ENCODE measurements around the gene ARF1. TPM values are rescaled to one million over a fixed set of nuclear protein-coding genes. Genes with fewer than 3 reads are reported as not detected.

Gene ARF1
- 197 and 272 TPM in 2 replicates for total RNA-seq

DNA sequence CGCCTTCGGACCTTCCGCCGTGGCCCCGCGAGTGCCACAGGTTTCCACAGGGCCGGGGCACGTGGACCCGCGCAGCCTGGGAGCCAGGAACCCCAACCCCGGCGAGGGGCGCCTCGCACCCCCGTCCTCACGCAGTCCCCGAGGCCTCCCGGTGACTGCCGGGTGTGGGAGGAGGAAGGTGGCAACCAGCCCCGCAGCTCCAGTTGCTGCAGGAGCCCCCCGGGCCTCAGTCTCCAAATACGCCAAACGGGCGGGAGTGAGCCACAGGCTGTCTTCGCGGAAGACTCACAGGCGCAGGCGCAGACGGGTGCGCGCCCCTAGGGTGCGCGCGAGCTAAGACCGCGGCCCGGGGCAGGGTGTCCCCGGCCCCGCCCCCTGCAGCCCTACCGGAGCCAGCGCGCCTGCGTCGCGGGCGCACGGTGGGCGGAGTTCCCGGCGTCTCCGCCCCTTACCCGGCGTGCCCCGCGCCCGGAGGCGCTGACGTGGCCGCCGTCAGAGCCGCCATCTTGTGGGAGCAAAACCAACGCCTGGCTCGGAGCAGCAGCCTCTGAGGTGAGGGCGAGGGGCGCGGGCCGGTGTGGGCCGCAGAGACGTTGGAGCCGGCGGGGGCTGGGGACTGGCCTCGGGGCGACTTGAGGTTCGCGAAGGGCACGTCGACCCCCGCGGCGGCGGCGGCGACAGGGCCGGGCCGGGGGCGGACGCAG, at the start of gene ARF1:
ARF1 (plus strand) TSS at position 495 of the 704 bp plus-strand sequence. CDS start 14,407 bp downstream, outside the sequence.

GRCh38 chr1:228102791-228103620, 20.5 kb downstream of the ARF1 start, which contains the start of gene C1orf35:
Gene C1orf35 (minus strand): TSS chr1:228103325. CDS start chr1:228103227, 98 bp downstream.

DNA sequence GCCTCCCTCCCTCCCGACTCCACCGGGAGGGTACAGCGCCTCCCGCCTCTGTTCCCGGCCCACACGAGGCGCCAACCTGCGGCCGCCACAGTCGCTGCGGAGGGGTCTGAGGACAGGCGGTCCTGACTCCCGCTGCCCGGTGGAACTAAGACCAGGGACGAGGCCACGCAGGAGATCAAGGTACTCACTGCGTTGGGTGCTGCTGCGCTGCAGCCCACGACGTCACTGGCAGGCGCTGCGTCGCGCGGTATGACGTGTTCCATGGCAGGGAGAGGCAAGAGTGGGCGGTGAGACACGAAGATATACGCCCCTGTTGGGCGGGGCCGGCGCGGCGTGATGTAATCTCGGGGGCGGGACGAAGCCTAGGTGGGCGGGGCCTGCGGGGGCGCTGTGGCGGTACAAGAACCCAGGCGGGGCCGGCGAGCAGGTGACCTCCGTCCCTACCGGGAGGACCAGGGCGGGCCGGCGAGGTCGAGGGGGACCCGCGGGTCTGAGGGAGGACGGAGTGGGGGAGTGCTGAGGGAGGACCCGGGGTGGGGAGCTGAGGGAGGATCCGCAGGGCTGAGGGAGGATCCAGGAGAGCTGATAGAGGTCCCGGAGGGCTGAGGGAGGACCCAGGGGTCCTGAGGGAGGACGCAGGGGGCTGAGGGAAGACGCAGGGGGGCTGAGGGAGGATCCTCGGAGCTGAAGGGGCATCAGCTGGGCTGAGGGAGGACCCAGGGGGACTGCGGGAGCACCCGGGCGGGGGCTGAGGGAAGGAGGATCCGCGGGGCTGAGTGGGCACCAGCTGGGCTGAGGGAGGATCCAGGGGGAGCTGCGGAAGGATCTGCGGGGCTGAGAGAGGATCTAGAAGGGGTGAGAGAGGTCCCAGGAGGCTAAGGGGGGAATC, 26.8 kb downstream of the ARF1 start, which contains the start of gene MRPL55:
MRPL55 (minus strand) TSS at position 227 of the 889 bp plus-strand sequence. CDS start 1,039 bp downstream, outside the sequence.

DNA sequence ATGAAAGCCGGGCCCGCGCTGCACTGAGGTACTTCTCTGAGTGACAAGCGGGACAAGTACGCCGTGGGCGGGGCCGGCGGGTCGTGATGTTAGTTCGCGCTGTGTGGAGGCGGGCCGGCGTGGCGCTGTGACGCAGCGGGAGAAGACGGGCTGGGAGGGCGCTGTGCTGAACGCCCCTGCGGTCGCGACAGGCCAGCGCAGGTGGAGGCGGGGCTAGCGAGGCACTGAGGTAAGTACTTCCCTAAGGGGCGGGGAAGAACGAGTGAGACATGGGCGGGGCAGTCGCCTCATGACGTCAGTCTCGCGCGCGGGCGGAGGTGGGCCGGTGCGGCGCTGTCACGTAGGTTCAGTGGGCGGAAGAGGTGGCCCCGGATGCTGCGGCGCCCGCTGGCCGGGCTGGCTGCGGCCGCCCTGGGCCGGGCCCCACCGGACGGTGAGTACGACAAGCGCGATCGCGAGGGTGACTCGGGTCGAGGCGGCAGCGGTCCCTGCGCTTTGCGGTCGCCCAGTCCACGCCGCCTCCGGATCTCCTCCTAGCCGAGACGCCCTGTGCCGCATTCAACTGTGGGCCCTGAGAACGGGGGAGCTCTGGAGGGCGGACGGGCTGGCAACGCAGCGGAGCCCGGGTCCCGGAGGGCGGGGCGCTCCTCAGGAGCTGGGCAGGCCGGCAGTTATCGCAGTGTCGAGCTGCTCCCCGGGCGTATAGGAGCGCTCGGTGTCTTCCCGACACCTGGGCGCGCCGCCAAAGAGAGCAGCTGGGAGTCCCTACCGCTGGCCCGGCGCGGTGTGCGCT, 57.6 kb downstream of the ARF1 start, which contains the start of gene GUK1:
GUK1 (plus strand) TSS at position 349 of the 793 bp plus-strand sequence; CDS start at position 373, 24 bp downstream.

Other genes starting within 250 kb of the ARF1 start
- gene WNT9A, start 134.8 kb upstream of the ARF1 start, total RNA-seq: 0.37 and 0.43 TPM in 2 replicates
- not detected in 2 replicates for gene WNT3A, start 75.7 kb upstream of the ARF1 start, total RNA-seq
- gene C1orf35, start 20.6 kb downstream of the ARF1 start, total RNA-seq: 4.8 and 6.0 TPM in 2 replicates
- 59.3 and 64.9 TPM in 2 replicates for gene MRPL55, start 26.6 kb downstream of the ARF1 start, total RNA-seq
- gene GUK1, start 57.6 kb downstream of the ARF1 start, total RNA-seq: 420 and 464 TPM in 2 replicates
- 3.4 and 4.3 TPM in 2 replicates for gene GJC2, start 67.2 kb downstream of the ARF1 start, total RNA-seq
- 2.1 and 3.0 TPM in 2 replicates for gene IBA57, start 83.1 kb downstream of the ARF1 start, total RNA-seq
- gene OBSCN, start 125.3 kb downstream of the ARF1 start, total RNA-seq: 7.0 and 7.2 TPM in 2 replicates

Data from smooth muscle cell of bladder (primary cell).